Activated T-cell treated with anti-CD3 and anti-CD28 coated beads, Interleukin-2, amount 50 U/mL, for 24 hours (primary cell): Measurements from ENCODE around the gene RAP1GAP.
A peak's percentile ranks its signal among the peaks of the same experiment; 100 is the strongest.

Experiments used
- DNase-seq: peaks from one replicate; pipeline ENCODE4 v3.0.0-alpha.2; 2020
- H3K27ac Mint-ChIP-seq: 2 replicates; pipeline ENCODE4 v1.8.0; 2020; ENCODE audit warnings: mild to moderate bottlenecking, mixed read lengths
- H3K27me3 Mint-ChIP-seq: 2 replicates; pipeline ENCODE4 v1.8.0; 2020; ENCODE audit warnings: mixed read lengths
- H3K36me3 Mint-ChIP-seq: 2 replicates; pipeline ENCODE4 v1.8.0; 2020; ENCODE audit warnings: low read depth, mixed read lengths
- H3K4me1 Mint-ChIP-seq: 2 replicates; pipeline ENCODE4 v1.8.0; 2020; ENCODE audit warnings: low read depth, mixed read lengths
- H3K4me3 Mint-ChIP-seq: 2 replicates; pipeline ENCODE4 v1.8.0; 2020; ENCODE audit warnings: mild to moderate bottlenecking, moderate library complexity, mixed read lengths
- H3K9me3 Mint-ChIP-seq: 2 replicates; pipeline ENCODE4 v1.8.0; 2020; ENCODE audit warnings: mixed read lengths

Gene RAP1GAP

DNA sequence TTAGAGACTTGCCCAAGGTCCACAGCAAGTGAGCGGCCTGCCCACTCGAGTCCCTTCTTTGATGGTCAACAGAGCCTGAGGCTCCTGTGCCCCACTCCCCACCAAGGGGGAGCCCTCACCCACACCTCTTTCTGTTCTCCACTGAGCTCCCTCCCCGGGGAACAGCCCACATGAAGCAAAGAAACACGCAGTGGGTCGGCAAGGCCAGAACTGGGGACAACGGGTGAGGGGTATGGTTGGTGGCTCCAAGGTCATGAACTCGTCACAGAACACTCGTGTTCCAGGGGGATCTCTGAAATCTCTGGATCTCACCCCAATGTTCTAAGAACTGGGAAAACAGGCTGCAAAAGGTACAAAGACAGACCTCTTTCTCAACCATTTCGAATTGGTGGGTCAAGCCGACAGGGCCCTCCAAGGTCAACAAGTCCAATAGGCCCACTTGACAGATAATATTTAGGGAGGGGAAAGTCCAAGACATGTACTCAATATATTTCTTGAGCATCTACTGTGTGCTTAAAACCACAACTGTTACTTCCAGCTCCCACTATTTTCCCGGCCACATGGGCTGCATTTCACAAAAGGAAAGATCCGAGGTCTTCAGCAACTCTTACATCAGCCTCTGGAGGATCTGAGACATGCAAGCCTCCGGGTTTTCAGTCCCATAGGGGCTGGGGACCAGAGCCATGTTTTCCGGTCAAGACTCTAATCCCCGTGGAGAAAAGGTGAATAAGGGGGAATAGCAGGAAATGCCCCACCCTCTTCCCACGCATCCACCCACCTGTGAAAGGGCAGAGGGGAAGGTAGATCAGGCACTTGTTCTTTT is 1.1 kb upstream of the RAP1GAP start:
- Mint-ChIP-seq H3K27ac (no peak overlapping the region), H3K9me3 (no peaks in the 10 kb centered on the region), H3K4me3 (peak overlapping the region; percentile 57), H3K36me3 (no peaks in the 10 kb centered on the region), H3K4me1 (peaks cover 27% of the 10 kb centered on the region), H3K27me3 (peaks cover 53% of the 10 kb centered on the region)
- no peak for DNase-seq

DNA sequence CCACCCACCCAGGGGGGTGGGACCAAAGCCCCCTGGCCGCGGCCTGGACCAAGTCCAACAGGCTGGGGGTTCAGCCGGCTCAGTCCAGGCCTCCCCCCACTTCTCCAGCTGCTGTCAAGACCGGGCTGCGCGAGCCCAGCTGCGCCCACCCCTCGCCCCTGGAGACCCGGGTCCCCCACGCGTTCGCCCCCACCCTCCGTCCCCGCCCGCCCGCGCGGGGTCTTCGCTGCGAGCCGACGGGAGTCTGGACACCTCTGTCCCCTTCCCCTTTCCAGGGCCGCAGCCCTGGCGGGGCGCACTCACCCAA is 253 bp downstream of the RAP1GAP start:
- Mint-ChIP-seq H3K4me3 (no peak overlapping the region), H3K36me3 (no peaks in the 10 kb centered on the region)

DNA sequence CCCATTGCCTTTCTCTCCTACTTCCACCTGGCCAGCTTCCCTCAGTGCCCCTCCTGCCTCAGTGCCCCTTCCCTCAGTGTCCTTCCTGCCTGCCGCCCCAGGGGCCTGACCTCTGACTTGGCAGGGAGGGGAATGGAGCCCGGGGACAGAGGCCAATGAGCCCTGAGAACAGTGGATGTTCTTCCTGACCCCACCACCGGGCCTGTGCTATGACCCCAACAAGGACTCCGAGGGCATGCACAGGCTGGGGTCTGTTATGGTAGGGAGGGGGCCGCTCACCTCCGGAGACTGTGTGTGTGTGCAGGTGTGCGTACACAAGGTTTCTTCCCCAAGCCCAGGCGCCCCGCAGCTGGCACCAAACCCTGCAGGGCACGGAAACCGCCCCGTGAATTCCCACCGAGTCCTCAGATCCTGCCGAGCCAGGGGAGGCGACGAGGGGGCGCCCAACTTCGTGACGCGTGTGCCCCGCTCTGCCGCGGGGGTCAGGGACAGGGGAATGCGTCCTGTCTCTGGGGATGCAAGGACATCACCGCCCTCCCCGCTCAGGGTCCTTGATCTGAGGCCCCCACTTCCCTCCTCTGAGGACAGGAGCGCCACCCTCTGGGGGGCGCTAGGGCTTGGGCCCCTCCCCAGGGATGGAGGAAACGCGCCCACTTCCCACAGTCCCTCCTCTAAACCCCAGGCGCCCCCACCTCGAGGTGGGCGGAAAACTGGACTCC is 766 bp downstream of the RAP1GAP start:
- peak overlapping the region; percentile 18 for H3K4me3 Mint-ChIP-seq
- H3K4me1 Mint-ChIP-seq, result peaks cover 27% of the 10 kb centered on the region
- H3K27ac Mint-ChIP-seq, result peak overlapping the region; percentile 14

More for the DNA sequence above, 253 bp downstream of the RAP1GAP start:
- H3K27me3 Mint-ChIP-seq, result peaks cover 66% of the 10 kb centered on the region
- peaks cover 27% of the 10 kb centered on the region for H3K4me1 Mint-ChIP-seq
- H3K27ac Mint-ChIP-seq, result no peak overlapping the region
- DNase-seq, result no peak
- no peaks in the 10 kb centered on the region for H3K9me3 Mint-ChIP-seq

DNA sequence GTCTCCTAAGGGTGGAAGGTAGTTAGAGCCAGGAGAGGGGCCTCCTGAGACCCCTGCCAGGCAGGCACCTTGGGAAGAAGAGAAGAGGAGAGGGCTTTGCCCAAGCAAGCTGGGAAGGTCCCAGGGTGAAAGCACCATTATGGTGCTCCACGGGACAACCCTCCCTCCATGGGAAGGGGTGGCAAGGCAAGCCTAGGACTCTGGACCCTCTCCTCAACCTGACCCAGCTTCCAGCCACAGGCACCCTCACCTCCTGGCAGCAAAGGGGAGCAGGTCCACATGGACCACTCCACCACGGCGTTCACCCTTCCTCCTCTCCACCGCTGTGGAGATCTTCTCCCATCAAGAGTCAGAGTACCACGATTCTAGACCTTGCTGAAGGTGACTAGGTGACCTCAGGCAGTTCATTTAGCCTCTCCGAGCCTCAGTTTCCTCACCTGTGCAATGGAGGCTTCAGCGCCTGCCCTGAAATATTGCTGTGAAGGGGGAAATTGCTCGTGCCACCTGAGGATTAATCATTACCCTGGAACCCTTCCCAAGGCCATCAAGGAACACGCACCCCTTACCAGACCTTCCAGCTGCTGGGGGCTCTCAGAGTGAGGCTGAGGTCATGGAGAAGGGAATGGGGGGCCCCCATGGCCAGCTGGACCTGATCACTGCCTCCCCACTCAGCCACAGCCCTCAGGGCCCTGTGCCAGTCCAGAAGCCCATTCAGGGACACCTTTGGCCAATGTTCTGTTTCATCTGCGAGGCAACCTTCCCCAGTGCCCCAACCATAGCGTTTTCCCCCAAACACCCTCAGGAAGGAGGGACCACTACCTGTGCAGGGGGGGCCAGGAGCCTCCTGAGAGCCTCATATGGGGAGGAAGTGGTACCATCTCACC is 1.6 kb downstream of the RAP1GAP start:
- no peak for DNase-seq
- Mint-ChIP-seq H3K9me3 (no peaks in the 10 kb centered on the region), H3K4me1 (peaks cover 25% of the 10 kb centered on the region), H3K27ac (no peak overlapping the region), H3K4me3 (no peak overlapping the region), H3K27me3 (peaks cover 79% of the 10 kb centered on the region), H3K36me3 (no peaks in the 10 kb centered on the region)

More for the DNA sequence above, 766 bp downstream of the RAP1GAP start:
- no peaks in the 10 kb centered on the region for H3K36me3 Mint-ChIP-seq
- DNase-seq, result no peak
- H3K9me3 Mint-ChIP-seq, result no peaks in the 10 kb centered on the region
- peaks cover 71% of the 10 kb centered on the region for H3K27me3 Mint-ChIP-seq

DNA sequence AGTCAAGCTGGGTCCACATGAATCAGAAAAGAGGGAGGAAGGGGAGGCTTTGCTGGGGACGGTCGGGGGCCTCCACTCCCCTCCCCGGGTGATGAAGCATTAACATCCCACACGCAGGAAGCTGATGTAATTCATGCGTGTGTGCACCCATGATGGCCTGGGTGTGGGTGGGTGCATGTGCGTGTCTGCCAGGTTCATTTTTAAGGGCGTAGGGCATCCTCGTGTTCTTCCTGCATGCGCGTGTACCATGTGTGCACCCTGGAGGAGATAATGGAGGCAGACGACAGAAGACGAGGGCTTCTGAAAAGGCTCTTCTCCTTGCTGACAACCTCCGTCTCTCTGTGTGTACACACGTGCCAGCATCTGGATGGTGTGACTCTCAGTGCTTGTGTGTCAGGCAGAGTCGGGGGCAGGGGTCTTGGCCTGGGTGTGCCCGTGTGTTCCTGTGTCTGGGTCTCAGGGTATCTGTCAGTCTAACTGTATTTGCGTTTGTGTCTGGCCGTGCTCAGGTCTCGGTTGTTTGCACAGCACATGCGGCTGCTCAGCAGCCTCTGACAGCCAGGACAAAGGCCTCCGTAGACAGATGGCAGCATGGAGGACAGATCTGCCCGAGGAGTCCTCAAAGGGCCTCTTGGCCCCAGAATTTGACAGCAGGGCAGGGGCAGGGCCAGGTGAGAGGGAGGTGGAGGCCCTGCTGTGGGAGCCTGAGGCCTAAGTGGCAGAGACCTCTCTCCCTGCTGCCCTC is 2.4 kb downstream of the RAP1GAP start:
- H3K4me3 Mint-ChIP-seq, result no peak overlapping the region
- H3K27me3 Mint-ChIP-seq, result peaks cover 85% of the 10 kb centered on the region
- no peaks in the 10 kb centered on the region for H3K9me3 Mint-ChIP-seq
- H3K4me1 Mint-ChIP-seq, result peaks cover 25% of the 10 kb centered on the region
- H3K27ac Mint-ChIP-seq, result no peak overlapping the region
- DNase-seq, result peak; percentile 21
- H3K36me3 Mint-ChIP-seq, result no peaks in the 10 kb centered on the region

DNA sequence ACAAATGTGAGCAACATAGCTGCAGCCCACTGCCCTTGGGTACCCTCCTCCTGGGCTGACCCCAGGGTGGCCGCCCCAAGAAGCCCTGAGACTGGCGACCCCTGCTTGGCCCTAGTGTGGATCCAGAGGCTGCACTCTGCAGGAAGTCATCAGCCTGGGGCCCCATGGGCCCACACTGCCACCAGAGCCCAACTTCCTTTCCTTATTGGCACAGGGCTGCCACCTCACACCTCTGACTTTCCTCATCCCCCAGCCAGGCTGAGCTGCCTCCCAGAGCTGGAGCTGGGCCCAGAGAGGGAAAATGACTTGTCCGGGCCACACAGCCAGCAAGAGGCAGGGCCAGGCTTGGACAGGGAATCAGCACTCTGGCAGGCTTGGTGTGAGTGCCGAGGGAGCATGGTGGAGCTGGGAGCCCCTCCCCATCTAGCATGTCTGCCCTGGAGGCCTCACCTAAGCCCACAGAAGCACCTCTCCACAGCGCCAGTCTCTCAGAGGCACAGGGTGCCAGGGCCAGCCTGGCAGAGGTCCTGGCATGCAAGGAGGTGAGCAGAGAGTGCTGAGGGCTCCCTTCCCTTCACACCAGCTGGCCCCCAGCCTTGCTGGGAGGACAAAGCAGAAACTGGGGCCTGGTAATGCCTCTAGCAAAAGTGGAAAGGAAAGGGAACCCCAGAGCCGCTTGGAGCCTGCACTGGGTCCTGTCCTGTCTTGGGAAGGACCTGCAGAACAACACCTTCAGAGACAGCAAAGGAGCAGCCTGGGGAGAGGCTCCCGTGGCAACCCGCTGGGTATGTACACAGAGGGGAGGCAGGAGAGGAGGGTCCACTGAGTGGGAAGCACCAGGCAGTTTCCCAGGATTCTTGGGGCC is 3.2 kb downstream of the RAP1GAP start:
- no peak overlapping the region for H3K4me3 Mint-ChIP-seq
- H3K9me3 Mint-ChIP-seq, result no peaks in the 10 kb centered on the region
- peaks cover 89% of the 10 kb centered on the region for H3K27me3 Mint-ChIP-seq
- no peak overlapping the region for H3K27ac Mint-ChIP-seq
- DNase-seq, result peak; percentile 26
- H3K36me3 Mint-ChIP-seq, result no peaks in the 10 kb centered on the region
- H3K4me1 Mint-ChIP-seq, result peaks cover 25% of the 10 kb centered on the region

DNA sequence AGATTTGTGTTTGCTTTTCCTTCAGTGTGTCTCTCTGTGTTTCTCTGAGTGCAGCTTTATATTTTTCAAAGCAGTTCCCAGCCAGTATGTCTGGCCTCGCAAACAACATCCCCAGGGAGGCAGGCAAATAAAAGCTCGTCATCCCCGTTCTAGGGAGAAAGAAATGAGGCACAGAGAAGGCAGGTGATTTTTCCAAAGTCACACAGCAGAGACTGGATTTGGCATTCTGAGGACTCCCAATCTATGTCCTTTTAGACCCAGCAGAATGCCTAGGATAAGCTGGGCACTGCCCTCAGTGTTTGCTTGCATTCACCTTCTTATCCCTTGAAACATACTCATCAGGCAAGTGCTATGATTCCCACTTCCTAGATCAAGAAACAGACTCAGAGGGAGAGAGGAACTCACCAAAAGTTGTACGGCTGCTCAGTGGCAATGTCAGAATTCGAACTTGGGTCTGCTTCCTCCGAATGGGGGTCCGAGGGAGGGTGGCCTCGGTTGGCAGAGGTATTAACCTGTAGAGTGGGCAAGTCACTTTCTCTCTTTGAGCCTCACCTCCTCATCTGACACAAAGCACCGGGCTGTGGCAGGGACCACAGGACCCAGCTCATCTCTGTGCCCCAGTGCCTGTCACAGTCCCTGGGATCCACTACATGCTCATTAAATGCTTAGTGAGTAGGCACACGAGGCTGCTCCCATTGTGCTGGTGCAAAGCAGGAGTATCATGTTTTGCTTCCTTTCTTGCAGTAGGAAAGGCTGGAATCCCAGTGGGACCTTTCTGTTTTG is 4.2 kb downstream of the RAP1GAP start:
- peak; percentile 20 for DNase-seq
- Mint-ChIP-seq H3K27me3 (peaks cover 86% of the 10 kb centered on the region), H3K36me3 (no peaks in the 10 kb centered on the region), H3K4me1 (peaks cover 20% of the 10 kb centered on the region), H3K27ac (no peak overlapping the region), H3K9me3 (no peaks in the 10 kb centered on the region), H3K4me3 (no peak overlapping the region)

DNA sequence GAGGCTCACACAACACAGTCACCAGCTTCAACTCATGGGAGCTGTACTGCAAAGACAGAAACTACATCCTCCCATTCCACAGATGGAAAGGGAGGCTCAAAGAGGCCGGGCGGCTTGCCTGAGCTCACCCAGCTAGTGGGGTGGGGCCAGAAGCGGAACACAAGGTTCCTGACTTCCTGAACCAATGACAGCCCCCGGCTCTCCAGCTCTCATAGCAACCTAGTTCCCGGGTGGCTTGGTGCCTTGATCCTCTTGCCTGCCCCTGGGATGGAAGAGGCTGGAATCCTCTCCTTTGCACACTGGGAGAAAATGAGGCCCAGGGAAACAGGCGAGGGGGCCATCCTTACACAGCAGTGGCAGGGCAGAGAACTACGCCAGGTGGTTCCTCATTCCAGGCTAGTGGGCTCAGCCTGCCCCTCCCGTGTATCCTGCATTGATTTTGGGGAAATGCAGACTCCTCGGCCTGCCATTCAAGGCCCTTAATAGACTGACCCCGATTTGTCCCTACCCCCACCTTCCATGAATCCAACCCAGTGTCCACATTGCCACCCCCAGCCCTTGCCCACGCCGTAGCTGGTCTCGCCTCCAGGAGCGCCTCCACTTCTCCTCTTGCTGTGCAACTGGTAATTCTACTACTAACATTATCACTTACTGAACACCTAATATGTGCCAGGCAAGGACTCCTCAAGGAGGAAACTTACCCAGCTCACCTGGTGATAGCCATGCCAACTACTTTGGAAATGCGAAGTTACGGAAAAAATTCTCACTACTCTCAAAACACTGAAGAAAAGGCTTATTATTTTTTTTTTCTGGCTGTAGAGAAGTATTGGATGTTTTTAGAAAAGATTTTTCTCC is 5.0 kb downstream of the RAP1GAP start:
- peak; percentile 18 for DNase-seq
- Mint-ChIP-seq H3K9me3 (no peaks in the 10 kb centered on the region), H3K4me3 (no peak overlapping the region), H3K27ac (no peak overlapping the region), H3K27me3 (peaks cover 86% of the 10 kb centered on the region), H3K36me3 (no peaks in the 10 kb centered on the region), H3K4me1 (peaks cover 20% of the 10 kb centered on the region)

DNA sequence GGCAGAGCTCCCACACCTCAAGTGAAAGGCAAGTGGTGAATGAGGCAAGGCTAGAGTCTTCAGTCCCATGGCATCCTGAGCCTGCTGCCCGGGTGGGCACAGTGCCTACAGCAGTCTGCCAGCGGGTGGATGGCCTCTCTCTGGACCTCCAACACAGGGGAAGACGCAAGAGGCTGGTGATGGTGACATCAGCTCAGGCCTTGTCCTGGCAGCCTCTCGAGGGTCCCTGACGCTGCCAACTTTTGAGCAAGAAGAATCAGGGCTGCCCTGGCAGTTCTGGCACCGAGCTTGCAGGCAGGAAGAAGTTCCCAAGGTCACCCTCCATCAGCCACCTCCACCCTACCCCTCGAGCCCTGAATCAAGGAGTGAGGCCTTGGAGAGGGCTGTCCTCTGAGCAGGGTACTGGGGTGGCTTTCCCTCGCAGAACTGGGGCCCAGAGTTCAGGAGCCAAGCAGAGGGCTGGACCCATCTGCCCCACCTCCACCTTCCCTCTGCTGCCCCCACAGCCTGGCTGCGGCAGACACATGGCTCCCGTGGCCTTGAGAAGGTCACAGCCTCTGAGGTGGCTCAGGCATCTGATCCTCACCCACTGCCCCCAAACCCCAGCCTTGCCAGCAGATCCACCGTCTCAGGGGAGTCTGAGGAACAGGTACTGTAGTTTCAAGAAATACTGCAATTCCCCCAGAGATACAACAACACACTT is 5.8 kb downstream of the RAP1GAP start:
- Mint-ChIP-seq H3K4me1 (peaks cover 18% of the 10 kb centered on the region), H3K9me3 (no peaks in the 10 kb centered on the region), H3K27ac (no peak overlapping the region), H3K36me3 (no peaks in the 10 kb centered on the region), H3K27me3 (peaks cover 83% of the 10 kb centered on the region), H3K4me3 (no peak overlapping the region)
- DNase-seq, result no peak

DNA sequence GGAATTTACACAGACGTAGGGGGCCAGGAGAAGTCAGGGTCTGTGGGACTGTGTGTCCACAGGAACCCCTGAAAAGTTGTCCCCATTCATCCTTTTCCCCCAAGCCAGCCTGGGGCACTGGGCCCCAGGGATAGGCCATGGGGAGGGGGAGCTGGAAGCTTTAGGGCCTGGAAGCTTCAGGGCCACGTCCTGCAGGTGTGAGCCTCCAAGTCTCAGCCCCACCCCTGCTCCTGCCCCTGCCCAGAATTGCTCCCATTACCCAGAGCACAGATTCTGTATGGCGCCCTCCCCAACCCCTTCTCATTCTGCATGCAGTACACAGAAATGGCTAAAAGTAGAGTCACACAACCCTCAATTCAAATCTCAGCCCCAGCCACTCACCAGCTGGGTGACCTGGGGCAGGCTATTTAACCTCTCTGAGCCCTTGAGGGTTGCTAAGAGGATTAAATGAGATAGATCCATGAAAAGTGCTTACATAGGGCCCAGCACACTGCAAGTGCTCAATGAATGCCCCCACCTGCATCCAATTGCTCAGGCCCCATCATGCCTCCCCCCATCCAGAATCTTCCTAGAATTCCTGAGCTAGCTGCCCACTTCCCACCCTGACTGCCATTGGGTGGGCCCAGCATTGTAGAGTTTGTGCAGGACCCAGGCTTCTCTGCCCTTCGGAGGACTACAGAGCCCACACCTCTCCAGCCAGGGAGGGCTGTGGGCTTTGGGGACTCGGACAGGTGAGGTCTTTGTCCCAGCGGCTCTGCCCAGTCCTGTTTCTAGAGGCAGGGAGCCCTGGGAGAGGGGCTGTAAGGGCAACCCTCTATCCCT is 6.5 kb downstream of the RAP1GAP start:
- no peaks in the 10 kb centered on the region for H3K9me3 Mint-ChIP-seq
- H3K4me3 Mint-ChIP-seq, result no peak overlapping the region
- no peak for DNase-seq
- H3K27ac Mint-ChIP-seq, result no peak overlapping the region
- peaks cover 14% of the 10 kb centered on the region for H3K4me1 Mint-ChIP-seq
- no peaks in the 10 kb centered on the region for H3K36me3 Mint-ChIP-seq
- H3K27me3 Mint-ChIP-seq, result peaks cover 76% of the 10 kb centered on the region

DNA sequence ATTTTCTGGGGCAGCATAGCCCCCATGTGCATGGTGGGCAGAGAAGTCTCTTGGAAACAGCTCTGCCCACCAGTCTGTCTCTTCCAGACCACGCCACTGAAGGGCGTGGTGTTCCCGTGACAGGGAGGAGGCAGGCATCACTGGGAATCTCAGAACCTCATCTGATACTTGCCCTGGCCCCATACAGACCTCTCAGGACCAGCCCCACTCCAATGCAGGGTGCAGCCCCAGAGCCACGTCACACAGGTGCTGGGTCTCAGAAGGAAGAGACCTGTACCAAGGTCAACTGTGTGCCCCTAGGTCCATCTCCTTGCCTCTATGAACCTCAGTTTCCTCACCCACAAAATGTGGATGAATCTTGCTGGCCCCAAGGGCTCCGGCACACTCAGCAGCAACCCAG is 7.3 kb downstream of the RAP1GAP start:
- DNase-seq, result no peak
- Mint-ChIP-seq H3K4me1 (peaks cover 12% of the 10 kb centered on the region), H3K4me3 (no peak overlapping the region)

More for the DNA sequence above, 7.3 kb downstream of the RAP1GAP start:
- Mint-ChIP-seq H3K36me3 (no peaks in the 10 kb centered on the region), H3K27me3 (peaks cover 68% of the 10 kb centered on the region), H3K27ac (no peak overlapping the region), H3K9me3 (no peaks in the 10 kb centered on the region)
